Measurements from ENCODE around the gene PKMYT1.

Gene PKMYT1

GRCh38 chr16:2973605-2974318, 6.5 kb downstream of the PKMYT1 start:
- no peak for DNase-seq (ENCODE audit: low read depth in 2 of 2)

DNA sequence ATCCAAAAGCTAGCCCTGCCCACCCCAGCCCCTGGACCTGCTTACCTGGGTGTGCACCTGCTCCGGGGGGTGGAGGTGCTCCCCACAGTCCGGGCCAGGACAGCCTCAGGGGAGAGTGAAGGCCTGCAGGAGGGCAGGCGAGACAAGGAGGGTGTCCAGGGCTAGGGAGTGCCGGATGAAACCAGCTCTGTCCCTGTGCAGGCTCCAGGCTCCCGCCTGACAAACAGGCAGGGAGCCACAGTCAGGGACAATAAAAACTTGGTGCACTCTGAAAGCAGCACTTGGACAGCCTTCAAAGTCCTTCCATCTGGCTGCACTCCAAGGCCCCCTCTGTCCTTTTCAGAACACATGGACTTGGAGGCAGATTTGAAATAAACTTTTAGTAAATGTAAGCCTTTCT, 7.2 kb downstream of the PKMYT1 start:
- no peak for DNase-seq (ENCODE audit: low read depth in 2 of 2)

GRCh38 chr16:2971985-2972784, 8.1 kb downstream of the PKMYT1 start:
- no peak for DNase-seq (ENCODE audit: low read depth in 2 of 2)

DNA sequence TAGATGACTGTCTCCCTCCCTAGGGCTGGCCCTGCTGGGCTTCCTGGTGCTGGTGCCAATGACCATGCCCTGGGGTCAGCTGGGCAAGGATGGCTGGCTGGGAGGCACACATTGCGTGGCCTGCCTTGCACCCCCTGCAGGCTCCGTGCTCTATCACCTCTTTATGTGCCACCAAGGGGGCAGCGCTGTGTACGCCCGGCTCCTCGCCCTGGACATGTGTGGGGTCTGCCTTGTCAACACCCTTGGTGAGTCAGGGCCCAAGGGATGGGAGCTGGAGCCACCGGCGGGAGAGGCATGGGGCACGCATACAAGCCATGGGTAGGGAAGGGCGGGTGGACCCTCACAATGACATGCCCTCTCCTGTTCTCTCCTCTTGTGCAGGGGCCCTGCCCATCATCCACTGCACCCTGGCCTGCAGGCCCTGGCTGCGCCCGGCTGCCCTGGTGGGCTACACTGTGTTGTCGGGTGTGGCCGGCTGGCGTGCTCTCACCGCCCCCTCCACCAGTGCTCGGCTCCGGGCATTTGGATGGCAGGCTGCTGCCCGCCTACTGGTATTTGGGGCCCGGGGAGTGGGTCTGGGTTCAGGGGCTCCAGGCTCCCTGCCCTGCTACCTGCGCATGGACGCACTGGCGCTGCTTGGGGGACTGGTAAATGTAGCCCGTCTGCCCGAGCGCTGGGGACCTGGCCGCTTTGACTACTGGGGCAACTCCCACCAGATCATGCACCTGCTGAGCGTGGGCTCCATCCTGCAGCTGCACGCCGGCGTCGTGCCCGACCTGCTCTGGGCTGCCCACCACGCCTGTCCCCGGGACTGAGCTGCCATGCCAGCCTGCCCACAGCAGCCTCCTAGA, 8.9 kb downstream of the PKMYT1 start:
- no peak for DNase-seq (ENCODE audit: low read depth in 2 of 2)

- no peak for DNase-seq (ENCODE audit: low read depth in 2 of 2)
Observed at GRCh38 chr16:2970563-2970962, 9.7 kb downstream of the PKMYT1 start.

DNA sequence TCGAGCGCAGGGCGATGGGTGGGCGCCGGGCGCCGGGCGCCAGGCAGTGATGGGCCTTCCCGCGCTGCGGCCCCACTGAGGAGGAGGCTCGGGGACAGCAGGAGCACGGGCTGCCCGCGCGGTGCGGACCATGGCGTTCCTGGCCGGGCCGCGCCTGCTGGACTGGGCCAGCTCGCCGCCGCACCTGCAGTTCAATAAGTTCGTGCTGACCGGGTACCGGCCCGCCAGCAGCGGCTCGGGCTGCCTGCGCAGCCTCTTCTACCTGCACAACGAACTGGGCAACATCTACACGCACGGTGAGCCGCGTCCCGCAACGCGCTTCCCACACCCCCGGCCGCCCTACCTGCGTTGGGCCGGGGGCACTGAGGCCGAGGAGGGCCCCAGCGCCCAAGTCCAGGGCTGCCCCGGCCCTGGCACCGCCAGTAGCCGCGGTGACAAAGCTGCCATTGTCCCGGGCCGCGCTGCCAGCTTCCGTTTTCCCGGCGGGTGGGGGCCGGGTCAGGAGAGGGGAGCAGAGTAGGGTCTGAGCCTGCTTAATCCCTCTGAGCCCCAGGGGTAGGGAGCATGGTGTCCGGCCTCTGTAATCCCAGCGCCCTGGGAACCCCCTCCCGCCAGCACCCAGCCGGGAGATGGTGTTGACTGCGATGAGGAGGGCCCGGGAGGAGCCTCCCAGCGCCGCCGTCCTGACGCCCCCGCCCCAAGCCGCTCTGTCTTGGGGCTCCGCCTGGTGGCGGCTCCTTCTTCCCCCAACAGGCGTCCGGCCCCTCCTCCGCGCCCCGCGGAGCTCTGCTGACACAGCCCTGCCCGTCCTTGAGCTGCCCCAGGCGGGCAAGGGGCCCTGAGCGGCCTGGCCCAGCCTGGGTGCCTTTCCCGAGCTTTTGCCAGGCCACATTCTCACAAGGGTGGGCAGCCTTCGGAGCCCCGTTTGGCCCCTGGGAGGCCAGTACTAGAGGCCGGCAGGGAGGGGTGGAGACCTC, 10.4 kb downstream of the PKMYT1 start:
- DNase-seq (ENCODE audit: low read depth in 2 of 2) = peak; percentile 55 to 65

DNA sequence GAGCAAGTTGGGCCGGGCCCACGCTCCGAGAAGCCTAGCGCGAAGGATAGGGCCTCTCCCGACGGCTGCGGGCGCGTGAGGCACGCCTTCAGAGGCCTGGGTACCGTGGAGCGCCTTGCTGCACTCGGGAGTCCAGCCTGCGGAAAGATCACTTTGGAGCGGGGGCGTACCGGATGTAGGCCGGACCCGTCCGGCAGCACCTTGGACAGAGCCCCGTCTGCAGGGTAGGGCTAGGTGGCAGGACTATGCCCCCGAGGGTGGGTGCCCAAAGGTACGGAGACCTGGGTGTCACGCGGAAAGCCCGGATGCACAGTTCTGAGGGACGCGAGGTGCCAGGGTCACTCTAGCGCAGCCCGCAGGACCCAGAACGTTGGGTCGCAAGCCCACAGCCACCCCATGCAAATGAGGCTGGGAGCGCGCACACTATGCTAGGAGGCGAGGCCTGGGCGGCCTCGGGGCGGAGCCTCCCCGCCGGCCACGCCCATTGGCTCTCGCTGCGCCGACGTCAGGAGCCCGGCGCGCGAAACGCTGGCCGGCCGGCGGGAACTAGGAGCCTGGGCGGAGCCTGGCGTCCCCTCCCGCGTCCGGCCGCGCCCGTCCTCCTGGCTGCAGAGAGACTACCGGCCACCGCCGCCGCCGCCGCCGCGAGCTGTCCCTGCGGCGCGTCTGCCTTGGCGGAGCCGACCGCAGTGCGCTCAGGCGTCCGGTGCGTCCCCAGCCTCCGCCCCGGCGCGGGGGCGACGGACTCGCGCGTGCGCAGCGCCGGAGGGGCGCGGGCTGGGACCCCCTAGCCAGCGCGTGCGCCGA, 11.3 kb downstream of the PKMYT1 start, which contains the start of gene PAQR4:
PAQR4 (plus strand) TSS at position 611 of the 807 bp plus-strand sequence. CDS start 327 bp downstream, outside the sequence.
- DNase-seq (ENCODE audit: low read depth in 2 of 2) = peak; percentile 58 to 76

GRCh38 chr16:2968368-2968737, 11.9 kb downstream of the PKMYT1 start:
- no peak for DNase-seq (ENCODE audit: low read depth in 2 of 2)

DNA sequence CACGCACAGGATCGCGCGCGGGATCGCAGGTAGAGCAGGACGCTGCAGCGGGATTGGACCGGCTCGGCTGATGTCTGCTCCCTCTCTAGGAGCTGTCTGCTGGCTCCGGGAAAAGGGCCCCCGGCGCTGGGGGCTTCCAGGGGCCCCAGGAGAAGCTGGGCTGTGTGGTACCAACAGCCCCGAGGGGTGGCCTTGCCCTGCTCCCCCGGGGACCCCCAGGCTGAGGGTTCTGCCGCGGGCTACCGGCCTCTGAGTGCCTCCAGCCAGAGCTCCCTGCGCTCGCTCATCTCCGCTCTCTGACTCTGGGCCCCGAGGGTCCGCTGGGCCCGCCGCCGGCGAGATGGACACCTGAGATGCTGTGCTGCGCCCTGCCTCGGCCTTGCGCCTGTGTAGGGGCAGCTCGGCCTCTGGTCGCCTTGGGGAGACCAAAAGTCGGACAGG, 12.5 kb downstream of the PKMYT1 start:
- no peak for DNase-seq (ENCODE audit: low read depth in 2 of 2)

DNA sequence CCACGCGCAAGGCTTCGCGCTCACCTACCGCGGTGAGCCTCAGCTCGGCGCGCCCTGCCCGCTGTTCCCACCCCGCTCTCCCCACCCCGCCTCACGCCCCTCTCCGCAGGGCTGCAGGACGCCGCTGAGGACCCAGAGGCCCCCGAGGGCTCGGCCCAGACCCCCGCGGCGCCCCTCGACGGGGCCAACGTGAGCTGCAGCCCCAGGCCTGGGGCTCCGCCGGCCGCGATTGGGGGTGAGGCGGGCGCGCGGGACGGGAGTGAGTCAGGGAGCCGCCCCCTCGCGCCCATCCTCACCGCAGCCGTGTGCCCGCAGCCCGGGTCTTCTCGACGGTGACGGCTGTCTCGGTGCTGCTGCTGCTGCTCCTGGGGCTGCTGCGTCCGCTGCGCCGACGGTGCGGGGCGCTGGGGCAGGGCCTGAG, 13.0 kb downstream of the PKMYT1 start:
- no peak for DNase-seq (ENCODE audit: low read depth in 2 of 2)

DNA sequence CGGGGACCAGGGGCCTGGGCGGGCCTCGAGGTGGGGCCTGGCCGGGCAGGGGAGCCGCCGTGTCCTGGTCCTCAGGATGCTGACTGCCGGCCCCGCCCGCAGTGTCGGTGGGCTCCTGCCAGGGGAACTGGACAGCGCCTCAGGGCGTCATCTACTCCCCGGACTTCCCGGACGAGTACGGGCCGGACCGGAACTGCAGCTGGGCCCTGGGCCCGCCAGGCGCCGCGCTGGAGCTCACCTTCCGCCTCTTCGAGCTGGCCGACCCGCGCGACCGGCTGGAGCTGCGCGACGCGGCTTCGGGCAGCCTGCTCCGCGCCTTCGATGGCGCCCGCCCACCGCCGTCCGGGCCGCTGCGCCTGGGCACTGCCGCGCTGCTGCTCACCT, 13.4 kb downstream of the PKMYT1 start:
- DNase-seq (ENCODE audit: low read depth in 2 of 2) = no peak

GRCh38 chr16:2966043-2966807, 14.0 kb downstream of the PKMYT1 start:
- no peak for DNase-seq (ENCODE audit: low read depth in 2 of 2)

GRCh38 chr16:2964475-2965336, 15.5 kb downstream of the PKMYT1 start:
- peak in 1 of 2 donors; percentile 49 for DNase-seq (ENCODE audit: low read depth in 2 of 2)

DNA sequence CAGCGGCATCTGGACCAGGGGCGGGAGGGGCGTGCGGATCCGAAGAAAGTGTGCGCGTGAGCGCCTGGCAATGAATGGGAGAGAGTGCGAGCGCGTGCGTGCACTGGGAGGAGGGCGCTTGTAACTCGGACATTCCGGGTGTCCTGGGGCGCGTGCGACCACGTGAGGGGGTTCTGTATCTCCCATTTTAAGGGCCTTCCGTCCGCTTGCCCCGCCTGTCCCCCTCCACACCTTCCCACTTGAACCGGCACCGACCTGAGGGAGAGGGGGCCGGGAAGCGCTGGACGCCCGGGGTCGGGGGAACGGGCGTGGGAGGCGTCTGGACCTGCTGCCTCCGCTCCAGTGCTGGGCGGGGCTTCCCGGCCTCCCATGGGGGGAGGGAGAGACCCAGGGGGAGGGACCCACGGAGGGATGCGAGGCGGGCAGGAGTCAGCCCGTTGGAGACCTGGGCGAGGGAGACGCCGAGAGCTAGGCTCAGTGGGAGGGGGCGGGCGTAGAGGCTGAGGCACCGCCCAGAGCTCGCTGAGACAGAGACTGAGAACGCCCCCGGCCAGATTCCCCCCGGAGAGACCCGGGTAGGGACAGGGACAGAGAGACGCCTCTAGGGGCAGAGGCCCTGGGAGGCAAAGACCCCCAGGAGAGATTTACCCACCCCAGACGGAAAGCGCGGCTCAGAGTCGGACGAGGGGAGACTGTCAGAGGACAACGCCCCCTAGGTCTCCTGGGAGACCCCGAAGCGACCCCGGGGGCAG, 16.3 kb downstream of the PKMYT1 start, which contains the start of gene KREMEN2:
KREMEN2 (plus strand) TSS at position 553 of the 752 bp plus-strand sequence. CDS start 246 bp downstream, outside the sequence.
- peak; percentile 37 to 47 for DNase-seq (ENCODE audit: low read depth in 2 of 2)

DNA sequence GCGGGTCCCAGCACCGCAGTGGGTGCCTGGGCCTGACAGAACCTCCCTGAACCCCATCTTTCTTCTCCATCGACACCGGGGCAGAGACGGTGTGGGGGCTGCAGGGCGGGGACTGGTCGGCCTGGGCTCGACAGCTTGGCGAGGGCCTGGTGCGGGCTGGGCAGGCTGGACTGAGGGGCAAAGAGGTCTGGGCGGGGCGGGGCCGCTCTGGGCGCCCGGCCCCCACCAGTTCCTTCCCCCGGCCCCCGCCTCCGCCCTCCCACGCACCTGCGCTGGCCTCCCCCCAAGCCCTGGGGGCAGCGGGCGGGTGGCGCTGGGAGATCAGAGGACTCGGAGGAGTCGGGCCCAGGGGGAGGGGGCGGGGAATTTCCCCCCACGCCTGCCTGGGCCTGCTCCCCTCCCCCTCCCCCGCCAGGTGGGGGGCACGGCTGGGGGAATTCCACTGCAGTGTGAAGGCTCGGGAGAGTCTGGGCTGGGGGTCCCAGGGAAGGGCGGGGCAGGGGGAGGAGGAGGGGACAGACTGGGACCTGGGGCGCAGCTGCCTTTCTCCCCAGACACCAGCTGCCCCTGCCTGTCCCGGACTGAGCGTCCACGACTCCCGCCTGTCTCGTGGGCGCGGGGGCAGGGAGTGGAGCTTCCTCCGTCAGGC, 17.0 kb downstream of the PKMYT1 start:
- peak; percentile 28 to 49 for DNase-seq (ENCODE audit: low read depth in 2 of 2)

GRCh38 chr16:2962334-2963073, 17.7 kb downstream of the PKMYT1 start:
- no peak for DNase-seq (ENCODE audit: low read depth in 2 of 2)
